HG02678 (cell line): Measurements from ENCODE around the gene SUSD4.
"Not testable (repeated sequence)": the region's sequence is repeated elsewhere in the genome, so short reads cannot be mapped to it uniquely, and the experiment has no call there.

Experiments
- ATAC-seq: cut with Tn5 transposase; IDR thresholded peaks from one replicate; pipeline ENCODE4 v1.9.1; 2021; ENCODE audit warnings: mild to moderate bottlenecking, moderate library complexity; ENCODE audit not compliant: unreplicated experiment

The SUSD4 gene

GRCh38 chr1:223299553-223299952, 64.4 kb downstream of the SUSD4 start:
- no peak for ATAC-seq

GRCh38 chr1:223298701-223299100, 65.3 kb downstream of the SUSD4 start:
- no peak for ATAC-seq

GRCh38 chr1:223297800-223298199, 66.2 kb downstream of the SUSD4 start:
- ATAC-seq: no peak

GRCh38 chr1:223291796-223292195, 72.2 kb downstream of the SUSD4 start:
- no peak for ATAC-seq

- no peak for ATAC-seq
Measured at GRCh38 chr1:223290397-223290796, 73.6 kb downstream of the SUSD4 start.

- no peak for ATAC-seq
Measured at GRCh38 chr1:223289621-223290020, 74.4 kb downstream of the SUSD4 start.

GRCh38 chr1:223288826-223289225, 75.2 kb downstream of the SUSD4 start:
- ATAC-seq: no peak

GRCh38 chr1:223285452-223285851, 78.5 kb downstream of the SUSD4 start:
- no peak for ATAC-seq

GRCh38 chr1:223283697-223284096, 80.3 kb downstream of the SUSD4 start:
- ATAC-seq: not testable (repeated sequence)

- not testable (repeated sequence) for ATAC-seq
Measured at GRCh38 chr1:223278311-223278710, 85.7 kb downstream of the SUSD4 start.

GRCh38 chr1:223276029-223276428, 87.9 kb downstream of the SUSD4 start:
- ATAC-seq: no peak

GRCh38 chr1:223273511-223273910, 90.5 kb downstream of the SUSD4 start:
- no peak for ATAC-seq

GRCh38 chr1:223271085-223271781, 92.7 kb downstream of the SUSD4 start:
- ATAC-seq: no peak

GRCh38 chr1:223270155-223270554, 93.8 kb downstream of the SUSD4 start:
- no peak for ATAC-seq

GRCh38 chr1:223269006-223269405, 95.0 kb downstream of the SUSD4 start:
- ATAC-seq: no peak

GRCh38 chr1:223266632-223267172, 97.3 kb downstream of the SUSD4 start:
- ATAC-seq: no peak

GRCh38 chr1:223264983-223265908, 98.7 kb downstream of the SUSD4 start:
- no peak for ATAC-seq

GRCh38 chr1:223264529-223264928, 99.4 kb downstream of the SUSD4 start:
- no peak for ATAC-seq

- ATAC-seq: no peak
Measured at GRCh38 chr1:223261914-223262313, 102.1 kb downstream of the SUSD4 start.

- no peak for ATAC-seq
Measured at GRCh38 chr1:223260712-223261111, 103.3 kb downstream of the SUSD4 start.

- ATAC-seq: no peak
Measured at GRCh38 chr1:223259462-223259861, 104.5 kb downstream of the SUSD4 start.

- no peak for ATAC-seq
Measured at GRCh38 chr1:223258751-223259198, 105.2 kb downstream of the SUSD4 start.
